GM21529 (cell line): ENCODE data around the gene COG4.
"Not testable (repeated sequence)": the region's sequence is repeated elsewhere in the genome, so short reads cannot be mapped to it uniquely, and the experiment has no call there.

Experiments
- ATAC-seq: cut with Tn5 transposase; IDR thresholded peaks from one replicate; pipeline ENCODE4 v1.9.1; 2021; ENCODE audit not compliant: unreplicated experiment

COG4 gene

DNA sequence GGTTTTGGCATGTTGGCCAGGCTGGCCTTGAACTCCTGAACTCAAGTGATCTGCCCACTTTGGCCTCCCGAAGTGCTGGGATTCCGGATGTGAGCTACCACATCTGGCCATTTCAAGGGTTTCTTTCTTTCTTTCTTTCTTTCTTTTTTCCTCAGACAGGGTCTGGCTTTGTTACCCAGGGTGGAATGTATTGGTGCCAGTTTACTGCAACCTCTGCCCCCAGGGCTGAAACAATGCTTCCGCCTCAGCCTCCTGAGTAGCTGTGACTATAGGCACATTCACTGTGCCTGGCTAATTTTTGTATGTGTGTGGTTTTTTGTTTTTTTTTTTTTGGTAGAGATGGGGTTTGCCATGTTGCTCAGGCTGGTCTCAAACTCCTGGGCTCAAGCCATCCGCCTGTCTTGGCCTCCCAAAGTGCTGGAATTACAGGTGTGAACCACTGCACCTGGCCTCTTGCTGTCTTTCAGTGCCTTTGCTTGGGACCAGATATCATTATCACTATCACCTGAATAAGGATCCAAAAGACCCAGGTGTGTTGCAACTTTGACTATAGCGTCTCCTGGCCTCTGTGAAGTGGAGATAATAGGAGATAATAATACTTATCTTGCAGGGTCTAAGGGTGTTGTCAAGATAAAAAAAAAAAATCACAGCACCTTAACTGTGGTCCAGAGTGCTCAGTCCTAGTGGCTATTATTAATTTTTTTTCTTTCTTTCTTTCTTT, 65.7 kb downstream of the COG4 start:
- ATAC-seq = no peak

DNA sequence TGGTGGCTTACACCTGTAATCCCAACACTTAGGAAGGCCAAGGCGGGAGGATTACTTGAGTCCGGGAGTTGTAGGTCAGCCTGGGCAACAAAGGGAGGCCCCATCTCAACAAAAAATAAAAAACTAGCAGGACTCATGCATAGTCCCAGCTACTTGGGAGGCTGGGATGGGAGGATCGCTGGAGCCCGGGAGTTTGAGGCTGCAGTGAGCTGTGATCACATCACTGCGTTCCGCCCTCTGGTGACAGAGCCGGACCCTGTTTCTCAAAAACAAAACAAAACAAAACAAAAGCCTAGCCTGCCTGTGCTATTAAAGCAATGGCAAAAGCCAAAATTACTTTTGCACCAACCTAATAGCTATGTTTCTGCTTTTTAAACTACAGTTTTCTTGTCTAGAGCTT, 67.4 kb downstream of the COG4 start:
- no peak for ATAC-seq

DNA sequence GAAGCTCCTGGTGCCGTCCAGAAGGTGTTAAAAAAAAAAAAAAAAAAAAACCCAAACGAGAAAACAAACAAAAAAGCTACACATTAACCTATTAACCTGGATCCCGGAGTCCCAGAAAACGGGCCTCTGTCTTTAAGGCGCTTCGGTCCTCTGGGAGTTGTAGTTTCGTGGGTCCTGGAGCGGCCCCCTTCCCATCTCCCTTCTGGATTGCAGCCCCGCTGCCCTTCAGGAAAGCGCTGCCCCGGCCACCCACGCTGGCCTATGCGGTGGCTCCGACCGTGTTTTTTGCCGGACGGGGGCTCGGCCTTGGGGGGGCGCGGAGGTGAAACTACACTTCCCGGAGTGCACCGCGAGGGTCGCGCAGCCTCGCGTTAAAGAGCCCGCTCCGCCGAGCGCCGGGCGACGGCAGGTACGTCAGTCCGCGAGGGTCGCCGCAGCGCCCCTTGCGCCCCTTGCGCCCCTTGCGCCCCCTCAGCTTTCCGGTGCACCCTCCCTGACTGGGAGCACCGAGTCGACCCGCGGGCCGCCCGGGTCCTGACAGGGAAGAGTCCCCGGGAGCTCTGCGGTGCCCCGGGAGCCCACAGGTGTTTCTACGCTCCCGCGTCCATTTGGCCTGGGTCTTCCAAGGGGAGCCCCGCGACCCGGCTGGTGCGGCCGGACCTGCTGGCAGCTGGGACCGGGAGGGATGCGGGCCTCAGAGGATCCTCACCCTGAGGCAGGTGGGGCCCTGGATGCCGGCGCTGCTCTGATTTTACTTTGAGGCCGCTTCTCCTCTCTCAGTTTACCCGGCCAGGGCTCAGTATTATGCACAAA, 68.9 kb downstream of the COG4 start, which contains the start of gene FCSK:
Gene FCSK, plus strand, starts transcription at position 374 of the 813 bp plus-strand sequence. CDS start 8,596 bp downstream, outside the sequence.
- peak; percentile 87 for ATAC-seq

DNA sequence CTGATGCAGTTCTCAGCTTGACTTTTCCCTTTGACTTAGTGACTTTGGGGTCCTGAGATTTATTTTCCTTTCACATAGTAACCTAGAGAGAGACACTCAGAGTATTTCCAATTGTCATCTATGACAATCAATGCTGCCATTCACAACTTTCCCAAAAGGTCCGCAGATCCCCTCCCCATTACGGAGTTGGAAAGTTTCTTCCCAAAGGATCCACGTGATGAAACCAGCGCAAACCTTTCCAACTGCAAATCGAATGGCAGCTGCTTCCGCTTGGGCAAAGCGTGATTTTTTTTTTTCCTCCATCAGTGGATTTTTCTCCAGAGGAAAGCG, 69.5 kb downstream of the COG4 start:
- ATAC-seq = no peak

DNA sequence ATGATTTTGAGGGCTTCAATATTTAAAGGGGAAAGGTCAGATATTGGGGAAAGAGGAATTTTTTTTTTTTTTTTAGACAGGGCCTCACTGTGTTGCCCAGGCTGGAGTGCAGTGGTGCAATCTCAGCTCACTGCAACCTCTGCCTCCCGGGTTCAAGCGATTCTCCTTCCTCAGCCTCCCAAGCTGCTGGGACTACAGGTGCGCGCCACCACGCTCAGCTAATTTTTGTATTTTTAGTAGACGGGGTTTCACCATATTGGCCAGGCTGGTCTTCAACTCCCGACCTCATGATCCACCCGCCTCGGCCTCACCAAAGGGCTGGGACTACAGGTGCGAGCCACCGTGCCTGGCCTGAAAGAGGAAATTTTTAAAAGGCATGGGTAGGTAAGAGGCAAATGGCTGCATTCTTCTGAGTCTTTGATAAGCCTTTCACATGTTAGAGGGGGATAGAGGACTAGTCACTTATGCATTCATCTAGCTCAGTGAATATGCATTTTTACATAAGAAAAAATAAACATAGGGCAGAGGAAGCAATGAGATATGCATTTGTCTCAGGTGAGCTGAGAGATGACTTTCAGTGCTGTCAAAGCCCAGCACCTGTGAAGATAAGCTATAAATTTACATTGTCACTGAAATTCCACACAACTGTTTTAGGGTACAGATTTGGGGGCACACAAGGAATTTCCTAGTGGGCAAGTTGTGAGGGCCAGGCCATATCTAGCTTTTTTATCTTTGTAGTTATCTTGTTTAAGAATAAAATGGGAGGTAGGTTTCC, 70.0 kb downstream of the COG4 start:
- no peak for ATAC-seq

DNA sequence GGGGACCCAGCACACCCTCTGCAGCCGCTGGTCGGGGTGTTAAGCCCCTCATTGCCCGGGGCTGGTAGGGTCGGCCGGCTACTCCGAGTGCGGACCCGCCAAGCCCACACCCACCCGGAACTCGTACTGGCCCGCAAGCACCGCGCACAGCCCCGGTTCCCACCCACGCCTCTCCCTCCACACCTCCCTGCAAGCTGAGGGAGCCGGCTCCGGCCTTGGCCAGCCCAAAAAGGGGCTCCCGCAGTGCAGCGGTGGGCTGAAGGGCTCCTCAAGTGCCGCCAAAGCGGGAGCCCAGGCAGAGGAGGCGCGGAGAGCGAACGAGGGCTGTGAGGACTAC, 72.4 kb downstream of the COG4 start:
- ATAC-seq = not testable (repeated sequence)

DNA sequence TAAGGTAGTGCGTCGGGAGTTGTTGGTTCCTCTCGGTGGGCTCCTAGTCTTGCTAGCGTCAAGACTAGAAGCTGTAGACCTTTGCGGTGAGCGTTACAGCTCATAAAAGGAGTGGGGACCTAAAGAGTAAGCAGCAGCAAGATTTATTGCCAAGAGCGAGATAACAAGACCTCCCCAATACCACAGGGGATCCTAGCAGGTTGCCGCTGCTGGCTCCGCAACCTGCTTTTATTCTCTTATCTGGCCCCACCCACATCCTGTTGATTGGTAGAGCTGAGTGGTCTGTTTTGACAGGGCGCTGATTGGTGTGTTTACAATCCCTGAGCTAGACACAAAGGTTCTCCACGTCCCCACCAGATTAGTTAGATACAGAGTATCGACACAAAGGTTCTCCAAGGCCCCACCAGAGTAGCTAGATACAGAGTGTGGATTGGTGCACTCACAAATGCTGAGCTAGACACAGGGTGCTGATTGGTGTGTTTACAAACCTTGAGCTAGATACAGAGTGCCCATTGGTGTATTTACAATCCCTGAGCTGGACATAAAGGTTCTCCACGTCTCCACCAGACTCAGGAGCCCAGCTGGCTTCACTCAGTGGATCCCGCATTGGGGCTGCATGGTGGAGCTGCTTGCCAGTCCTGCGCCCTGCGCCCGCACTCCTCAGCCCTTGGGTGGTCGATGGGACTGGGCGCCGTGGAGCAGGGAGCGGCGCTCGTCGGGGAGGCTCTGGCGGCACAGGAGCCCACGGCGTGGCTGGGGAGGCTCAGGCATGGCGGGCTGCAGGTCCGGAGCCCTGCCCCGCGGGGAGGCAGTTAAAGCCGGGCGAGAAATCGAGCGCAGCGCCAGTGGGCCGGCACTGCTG, 73.0 kb downstream of the COG4 start:
- not testable (repeated sequence) for ATAC-seq

DNA sequence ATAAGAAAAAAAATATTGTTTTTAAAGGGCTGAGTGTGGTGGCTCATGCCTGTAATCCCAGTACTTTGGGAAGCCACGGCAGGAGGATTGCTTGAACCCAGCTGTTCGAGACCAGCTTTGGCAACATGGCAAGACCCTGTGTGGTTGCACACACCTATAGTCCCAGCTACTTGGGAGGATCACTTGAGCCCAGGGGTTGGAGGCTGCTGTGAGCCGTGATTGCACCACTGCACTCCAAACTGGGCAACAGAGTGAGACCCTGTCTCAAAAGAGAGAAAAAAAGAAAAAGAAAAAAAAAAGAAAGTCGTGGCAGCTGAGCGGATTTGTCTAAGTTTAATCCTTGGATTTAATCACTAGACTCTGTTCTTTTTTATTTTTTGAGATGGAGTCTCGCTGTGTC, 75.3 kb downstream of the COG4 start:
- ATAC-seq = no peak

DNA sequence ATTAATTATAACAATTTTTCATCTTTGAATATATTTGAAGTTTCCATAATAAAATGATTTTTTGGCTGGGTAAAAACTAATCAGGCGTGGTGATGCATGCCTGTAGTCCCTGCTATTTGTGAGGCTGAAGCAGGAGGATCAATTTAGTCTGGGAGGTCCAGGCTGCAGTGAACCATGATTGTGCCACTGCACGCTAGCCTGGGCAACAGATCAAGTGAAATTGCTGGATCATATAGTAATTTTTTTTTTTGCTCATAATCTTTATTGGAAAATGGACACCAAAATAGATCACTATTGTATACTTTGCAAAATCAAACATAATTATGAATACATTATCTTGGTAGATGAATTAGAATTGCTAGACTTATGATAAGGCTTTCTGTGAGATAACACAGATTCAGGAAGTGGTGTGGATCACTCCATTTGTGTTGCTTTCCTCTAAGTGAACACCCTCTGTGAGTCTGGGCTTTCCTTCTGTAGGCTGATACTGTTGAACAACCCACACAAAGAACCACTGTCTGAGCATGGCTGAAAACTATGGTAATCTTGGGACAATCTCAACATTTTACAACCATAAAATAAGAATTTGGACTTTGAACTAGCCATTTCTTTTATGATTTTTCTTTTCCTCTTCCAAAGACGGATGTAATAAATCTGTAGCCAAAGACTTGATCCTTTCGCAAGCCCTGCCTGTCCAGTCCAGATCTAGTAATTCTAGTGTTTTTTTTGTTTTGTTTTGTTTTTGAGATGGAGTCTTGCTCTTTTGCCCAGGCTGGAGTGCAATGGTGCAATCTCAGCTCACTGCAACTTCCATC, 78.9 kb downstream of the COG4 start:
- no peak for ATAC-seq

DNA sequence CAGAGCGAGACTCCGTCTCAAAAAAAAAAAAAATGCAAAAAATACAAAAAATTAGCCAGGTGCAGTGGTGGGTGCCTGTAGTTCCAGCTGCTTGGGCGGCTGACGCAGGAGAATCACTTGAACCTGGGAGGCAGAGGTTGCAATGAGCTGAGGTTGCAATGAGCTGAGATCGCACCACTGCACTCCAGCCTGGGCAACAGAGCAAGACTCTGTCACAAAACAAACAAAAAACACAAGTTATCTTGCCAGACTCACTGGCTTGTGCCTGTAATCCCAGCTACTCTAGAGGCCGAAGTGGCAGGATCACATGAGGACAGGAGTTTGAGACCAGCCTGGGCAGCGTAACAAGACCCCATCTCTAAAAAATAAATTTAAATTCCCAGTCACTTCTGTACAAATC, 81.0 kb downstream of the COG4 start:
- no peak for ATAC-seq

DNA sequence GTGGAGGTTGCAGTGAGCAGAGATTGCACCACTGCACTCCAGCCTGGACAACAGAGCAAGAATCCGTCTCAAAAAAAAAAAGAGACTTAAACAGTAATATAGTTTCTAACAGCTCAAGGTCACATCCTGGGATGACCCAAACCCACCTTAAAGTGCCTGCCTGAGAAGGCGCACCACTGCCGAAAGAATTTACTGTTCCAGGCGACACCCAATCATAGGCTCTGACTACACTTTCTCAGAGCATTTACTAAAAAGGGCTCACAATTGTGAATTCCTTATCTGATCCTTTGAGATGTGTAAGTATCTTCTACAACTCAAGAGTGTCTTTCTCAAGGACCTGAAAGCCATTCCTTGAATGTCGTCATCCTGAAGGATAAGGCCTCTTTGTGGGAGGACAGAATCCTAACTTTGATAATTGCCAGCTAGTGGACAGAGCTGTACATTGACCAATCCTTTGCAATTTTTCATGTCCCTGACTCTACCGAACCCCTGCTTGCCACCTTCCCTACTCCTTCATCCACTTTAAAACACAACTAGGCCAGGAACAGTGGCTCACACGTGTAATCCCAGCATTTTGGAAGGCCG, 81.9 kb downstream of the COG4 start:
- ATAC-seq = no peak

DNA sequence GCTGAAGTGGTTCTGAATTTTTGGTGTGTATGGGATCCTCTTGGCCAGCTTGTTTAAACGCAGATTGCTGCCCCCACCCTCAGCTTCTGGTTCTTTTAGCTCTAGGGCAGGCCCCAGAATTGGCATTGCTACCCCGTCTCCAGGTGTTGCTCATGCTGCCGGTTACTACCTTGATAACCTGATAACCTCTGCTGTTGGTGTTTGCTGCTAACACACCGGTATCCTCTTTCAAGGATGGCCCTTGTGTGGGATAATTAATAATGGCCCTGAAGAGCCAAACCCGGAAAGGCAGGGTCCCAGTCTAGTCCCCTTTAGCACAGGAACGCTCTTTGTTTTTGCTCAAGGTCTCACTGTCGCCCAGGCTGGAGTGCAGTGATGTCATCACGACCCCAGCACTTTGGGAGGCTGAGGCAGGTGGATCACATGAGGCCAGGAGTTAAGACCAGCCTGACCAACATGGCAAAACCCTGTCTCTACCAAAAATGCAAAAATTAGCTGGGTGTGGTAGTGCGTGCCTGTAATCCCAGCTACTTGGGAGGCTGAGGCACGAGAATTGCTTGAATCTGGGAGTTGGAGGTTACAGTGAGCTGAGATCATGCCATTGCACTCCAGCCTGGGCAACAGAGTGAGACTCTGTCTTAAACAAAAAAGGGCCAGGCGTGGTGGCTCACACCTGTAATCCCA, 83.2 kb downstream of the COG4 start:
- no peak for ATAC-seq

DNA sequence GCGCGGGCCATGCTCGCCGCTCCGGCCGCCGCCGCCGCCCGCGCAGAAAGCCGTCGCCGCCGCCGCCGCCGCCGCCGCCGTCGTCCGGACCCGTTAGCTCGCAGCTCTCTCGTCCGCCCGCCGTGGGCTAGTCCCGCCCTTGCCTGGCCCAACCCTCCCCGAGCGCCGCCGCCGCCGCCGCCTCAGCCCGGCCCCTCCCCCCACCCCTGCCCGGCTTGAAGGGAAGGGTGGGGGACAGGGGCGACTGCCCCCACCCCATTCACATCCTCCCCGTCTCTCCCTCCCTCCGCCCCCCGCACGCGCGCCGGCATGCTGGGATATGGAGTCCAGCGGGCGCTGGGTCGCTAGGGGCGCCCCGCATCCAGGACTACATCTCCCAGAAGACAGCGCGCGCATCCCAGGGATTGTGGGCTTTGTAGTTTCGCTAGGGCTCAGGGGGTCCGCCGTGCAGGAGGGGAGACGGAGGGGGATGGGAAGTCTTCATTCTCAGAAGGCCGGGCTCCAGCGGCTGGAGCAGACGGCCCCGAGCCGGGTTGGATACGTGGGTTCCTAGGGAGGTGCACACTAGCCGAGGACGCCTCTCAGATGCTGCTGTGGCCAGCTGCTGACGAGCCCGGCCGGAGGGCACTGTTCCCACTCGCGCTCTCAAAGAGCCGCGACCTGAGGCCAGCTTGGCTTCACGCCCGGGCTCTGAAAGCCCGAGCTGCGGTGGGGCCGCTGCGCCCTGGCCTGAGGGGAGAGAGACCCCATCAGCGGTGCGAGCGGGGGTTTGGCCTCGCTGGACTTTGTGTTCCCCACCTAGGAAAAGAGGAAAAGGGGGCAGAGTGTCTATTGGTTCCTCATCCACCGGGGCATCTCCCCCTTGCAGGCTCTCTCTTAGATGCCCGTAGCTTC, 84.1 kb downstream of the COG4 start, which contains the start of gene ST3GAL2:
Gene ST3GAL2, minus strand, starts transcription at position 132 of the 894 bp plus-strand sequence. CDS start 40,570 bp downstream, outside the sequence.
- peak; percentile 81 for ATAC-seq

DNA sequence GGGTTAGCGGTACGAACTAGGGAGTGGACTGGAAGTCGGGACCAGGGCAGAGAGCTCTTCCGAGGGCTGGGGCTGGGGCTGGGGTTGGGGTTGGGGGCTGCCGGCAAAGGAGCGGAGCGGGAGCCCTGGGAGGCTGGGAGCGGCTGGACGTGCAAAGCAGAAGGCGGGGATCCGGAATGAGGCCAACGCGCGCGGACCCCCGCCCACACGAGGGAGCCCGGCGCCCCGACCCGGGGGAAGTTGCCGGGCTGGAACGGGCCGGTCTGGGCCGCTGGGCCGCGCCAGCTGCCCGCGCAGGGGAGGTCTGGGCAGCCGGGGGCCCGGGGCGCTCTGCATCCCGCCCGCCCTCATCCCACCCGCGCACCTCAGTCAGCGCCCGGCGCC, 84.8 kb downstream of the COG4 start:
- no peak for ATAC-seq

DNA sequence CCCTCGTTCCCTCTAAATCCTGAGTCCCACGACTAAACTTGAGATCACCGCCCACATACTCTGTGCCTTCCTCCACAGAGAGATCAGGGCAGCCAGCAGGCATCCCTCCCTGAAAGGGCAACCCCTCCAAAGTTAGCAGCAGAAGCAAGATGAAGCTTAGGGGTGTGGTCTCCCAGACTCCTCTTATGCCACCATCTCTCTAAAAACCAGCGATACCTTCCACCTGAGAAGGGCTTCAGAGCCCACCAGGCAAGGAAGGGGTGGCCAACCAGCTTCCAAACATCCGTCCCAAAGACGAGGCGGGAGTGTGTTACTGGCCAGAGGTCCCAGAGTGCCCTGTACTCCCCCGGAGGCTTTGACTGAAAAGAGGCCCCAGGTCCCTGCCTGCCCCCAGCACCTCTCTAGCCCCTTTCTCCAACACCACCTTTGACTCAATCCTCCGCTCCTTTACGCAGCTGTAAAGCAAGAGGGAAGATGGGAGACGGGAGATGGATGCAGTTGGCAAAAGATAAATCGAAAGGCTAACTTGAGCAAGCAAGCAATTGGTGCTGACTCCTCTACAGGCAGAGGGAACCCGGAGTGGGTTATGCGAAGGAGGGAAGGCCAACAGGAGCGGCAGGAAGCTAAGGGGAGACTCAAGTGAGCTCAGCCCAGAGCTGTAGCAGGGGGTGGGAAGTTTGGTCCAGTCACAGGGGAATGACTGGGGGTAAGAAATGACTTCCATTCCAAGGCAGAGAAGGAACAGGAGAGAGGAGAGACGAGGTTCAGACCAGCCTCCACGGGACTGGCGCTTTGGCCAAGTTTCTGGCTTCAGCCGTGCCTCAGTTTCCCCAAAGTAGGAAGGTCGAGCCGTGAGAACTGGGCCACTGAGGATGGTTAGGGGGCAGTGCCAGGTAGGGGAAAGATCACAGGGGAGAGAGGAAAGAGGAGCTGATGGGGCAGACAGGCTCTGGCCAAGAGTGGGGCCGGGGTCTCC, 85.5 kb downstream of the COG4 start:
- ATAC-seq = no peak

DNA sequence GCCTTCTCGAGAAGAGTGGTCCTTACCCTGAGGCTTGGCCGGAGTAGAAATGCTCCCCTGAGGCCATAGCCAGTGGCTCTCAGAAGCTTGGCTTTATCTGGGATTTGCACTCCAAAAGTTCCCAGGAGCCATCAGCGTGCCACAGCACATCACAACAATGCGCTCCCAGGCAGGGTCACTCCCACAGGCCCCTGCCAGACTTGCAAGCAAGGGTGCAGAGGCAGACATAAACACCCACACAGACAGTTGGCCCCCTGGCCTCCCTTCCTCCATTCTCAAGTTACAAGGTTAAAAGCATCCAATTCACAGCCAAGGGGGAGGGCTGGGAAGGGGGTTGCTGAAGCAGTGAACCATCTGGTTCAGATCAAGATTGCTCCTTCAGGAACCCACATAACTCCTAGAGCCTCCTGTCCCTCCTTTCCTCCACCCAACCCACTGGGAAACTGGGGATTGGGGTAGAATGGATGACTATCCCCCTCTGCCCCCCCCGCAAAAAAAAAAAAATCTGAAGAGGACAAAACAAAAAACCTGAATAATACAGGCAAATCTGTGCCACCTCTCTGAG, 86.3 kb downstream of the COG4 start:
- ATAC-seq = no peak
